Skeletal muscle tissue (tissue), 4 donors: ENCODE results near the gene WIPF1. TPM values are rescaled to one million over a fixed set of nuclear protein-coding genes. Genes with fewer than 3 reads are reported as not detected.

Experiments used
- H3K27ac ChIP-seq: one replicate; pipeline ENCODE4 v1.7.0; 2013; ENCODE audit warnings: mild to moderate bottlenecking, low read depth, low read length, inconsistent platforms
- H3K27me3 ChIP-seq, 3 donors: one replicate each; pipeline ENCODE4 v1.7.0; 2013; ENCODE audit warnings: low read length in 3 of 3; ENCODE audit not compliant: control insufficient read depth in 3 of 3, insufficient read depth in 3 of 3
- H3K36me3 ChIP-seq, 3 donors: one replicate each; pipeline ENCODE4 v1.7.0; 2013; ENCODE audit warnings: low read length in 3 of 3; ENCODE audit not compliant: control insufficient read depth in 3 of 3, insufficient read depth in 3 of 3
- H3K4me1 ChIP-seq, 3 donors: one replicate each; pipeline ENCODE4 v1.7.0; 2013; ENCODE audit warnings: low read length in 3 of 3, mild to moderate bottlenecking in 3 of 3; ENCODE audit not compliant: control insufficient read depth in 3 of 3, insufficient read depth in 3 of 3
- H3K4me3 ChIP-seq, 3 donors: one replicate each; pipeline ENCODE4 v1.7.0; 2013; ENCODE audit warnings: low read length in 3 of 3
- H3K9ac ChIP-seq, 3 donors: one replicate each; pipeline ENCODE4 v1.7.0; 2013; ENCODE audit warnings: low read length in 3 of 3, mild to moderate bottlenecking in 3 of 3, moderate library complexity in 2 of 3, low read depth in 1 of 3
- H3K9me3 ChIP-seq, 3 donors: one replicate each; pipeline ENCODE4 v1.7.0; 2013; ENCODE audit warnings: low read length in 3 of 3; ENCODE audit not compliant: control insufficient read depth in 3 of 3
- total RNA-seq: library from RNA; depleted of rRNA; stranded (reverse); fragments of >200 nt; gene quantifications from one replicate; pipeline ENCODE4 v1.2.3, GENCODE V29; 2014
- donor health status: Osteomylitis.

Gene WIPF1
- total RNA-seq, 1 donor from 2014 or later: 16.2 TPM

DNA sequence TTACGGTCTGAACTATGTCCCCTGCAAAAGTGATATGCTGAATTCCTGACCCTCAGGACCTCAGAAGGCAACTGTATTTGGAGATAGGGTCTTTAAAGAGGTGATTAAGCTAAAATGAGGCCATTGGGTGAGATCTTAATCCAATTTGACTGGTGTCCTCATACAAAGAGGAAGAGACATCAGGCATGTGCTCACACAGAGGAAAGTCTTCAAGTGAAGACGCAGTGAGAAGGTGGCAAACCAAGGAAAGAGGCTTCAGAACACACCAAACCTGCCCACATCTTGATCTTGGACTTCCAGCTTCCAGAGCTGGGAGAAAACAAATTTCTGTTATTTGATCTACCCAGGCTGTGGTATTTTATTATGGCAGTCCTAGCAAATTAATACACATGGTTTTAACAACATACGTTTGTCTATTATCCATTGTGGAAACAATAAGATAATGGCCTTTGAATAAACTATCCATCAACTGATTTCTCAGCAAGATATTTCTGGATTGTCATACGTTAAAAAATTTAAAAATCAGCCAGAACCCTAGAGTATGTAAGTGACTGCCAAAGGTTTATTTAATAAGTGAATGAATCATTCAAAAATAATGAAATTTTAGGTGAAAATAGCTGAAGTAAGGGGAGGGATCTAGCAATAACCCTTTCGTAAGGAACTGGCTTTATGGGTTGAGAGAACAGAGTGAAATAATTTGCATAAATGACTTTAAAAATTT lies 6.5 kb downstream of the WIPF1 start:
- Histone ChIP-seq H3K9ac (no peak overlapping the region), H3K4me1 (peaks cover 5 to 32% (median 9%) of the 10 kb centered on the region in 3 donors), H3K36me3 (peaks cover 0 to 2% (median 0%) of the 10 kb centered on the region in 3 donors), H3K4me3 (no peak overlapping the region), H3K27ac (peak overlapping the region; percentile 26), H3K27me3 (no peaks in the 10 kb centered on the region), H3K9me3 (no peaks in the 10 kb centered on the region)

DNA sequence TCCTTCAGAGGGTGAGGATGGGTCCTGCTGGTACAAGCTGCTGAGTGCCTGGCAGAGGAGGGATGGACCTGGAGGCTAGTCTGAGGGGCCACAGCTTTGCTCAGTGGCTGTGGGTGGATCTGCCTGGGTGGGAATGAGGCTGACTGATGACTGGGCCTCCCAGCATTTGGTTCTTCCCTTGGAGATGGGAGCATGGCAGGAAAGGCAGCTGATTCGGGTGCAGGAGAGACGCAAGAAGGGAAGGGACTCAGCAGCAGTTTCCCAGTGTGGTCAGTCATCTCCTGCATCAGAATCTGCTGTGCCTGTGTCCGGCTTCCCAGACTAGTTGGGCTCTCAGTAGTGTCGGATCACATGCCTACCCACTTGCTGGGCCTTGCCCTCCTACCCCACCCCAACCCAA lies 7.3 kb downstream of the WIPF1 start:
- H3K27me3 ChIP-seq: no peaks in the 10 kb centered on the region
- no peaks in the 10 kb centered on the region for H3K9me3 ChIP-seq
- H3K9ac ChIP-seq: no peak overlapping the region
- H3K27ac ChIP-seq: peak overlapping the region; percentile 21
- H3K36me3 ChIP-seq: peaks cover 0 to 2% (median 0%) of the 10 kb centered on the region in 3 donors
- peaks cover 5 to 29% (median 9%) of the 10 kb centered on the region in 3 donors for H3K4me1 ChIP-seq
- no peak overlapping the region for H3K4me3 ChIP-seq

DNA sequence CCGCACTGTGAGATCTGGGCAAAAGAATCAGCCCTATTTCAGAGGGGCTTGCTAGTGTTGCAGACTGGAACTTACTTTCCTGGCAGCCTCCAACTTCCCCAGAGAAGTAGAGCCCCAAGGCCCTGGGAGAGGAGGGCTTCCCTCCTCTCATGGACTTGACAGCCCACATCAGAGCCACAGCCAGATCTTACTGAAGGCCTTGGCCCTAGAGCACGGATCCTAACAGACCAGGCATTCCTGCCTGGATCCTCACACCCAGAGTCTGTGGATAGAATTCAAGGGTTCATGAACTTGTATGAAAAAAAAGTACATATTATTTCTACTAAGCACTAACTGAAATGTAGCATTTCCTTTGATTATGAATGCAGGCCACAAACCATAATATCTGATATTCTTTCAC lies 8.3 kb downstream of the WIPF1 start:
- H3K9ac ChIP-seq: peak overlapping the region in 1 of 3 donors; percentile 26
- H3K9me3 ChIP-seq: no peaks in the 10 kb centered on the region
- peaks cover 0 to 4% (median 0%) of the 10 kb centered on the region in 3 donors for H3K36me3 ChIP-seq
- no peak overlapping the region for H3K27ac ChIP-seq
- no peaks in the 10 kb centered on the region for H3K27me3 ChIP-seq
- peak overlapping the region in 1 of 3 donors; percentile 23 for H3K4me3 ChIP-seq
- peaks cover 5 to 29% (median 9%) of the 10 kb centered on the region in 3 donors for H3K4me1 ChIP-seq

DNA sequence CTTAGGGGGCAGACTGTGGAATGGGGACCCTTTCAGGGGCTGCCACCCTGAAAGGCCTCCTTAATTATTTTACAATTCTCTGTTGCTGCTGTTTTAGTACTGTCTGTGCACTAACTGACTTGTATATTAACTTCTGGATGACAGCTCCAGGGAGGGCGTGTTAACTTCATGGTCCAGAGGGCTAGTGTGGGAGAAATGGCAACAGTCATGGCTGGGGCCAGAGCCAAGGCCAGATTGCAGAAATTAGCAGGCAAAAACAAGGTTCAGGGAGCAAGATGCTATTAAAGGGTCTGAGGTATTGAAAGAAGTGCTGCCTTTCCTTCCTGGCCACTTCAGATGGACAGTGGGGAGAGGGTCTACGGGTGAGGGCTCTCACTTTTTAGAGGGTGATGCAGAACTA lies 9.1 kb downstream of the WIPF1 start:
- Histone ChIP-seq H3K4me1 (peaks cover 5 to 29% (median 5%) of the 10 kb centered on the region in 3 donors), H3K4me3 (no peak overlapping the region), H3K36me3 (peaks cover 0 to 9% (median 0%) of the 10 kb centered on the region in 3 donors), H3K9me3 (no peaks in the 10 kb centered on the region), H3K27ac (no peak overlapping the region), H3K9ac (no peak overlapping the region), H3K27me3 (no peaks in the 10 kb centered on the region)

DNA sequence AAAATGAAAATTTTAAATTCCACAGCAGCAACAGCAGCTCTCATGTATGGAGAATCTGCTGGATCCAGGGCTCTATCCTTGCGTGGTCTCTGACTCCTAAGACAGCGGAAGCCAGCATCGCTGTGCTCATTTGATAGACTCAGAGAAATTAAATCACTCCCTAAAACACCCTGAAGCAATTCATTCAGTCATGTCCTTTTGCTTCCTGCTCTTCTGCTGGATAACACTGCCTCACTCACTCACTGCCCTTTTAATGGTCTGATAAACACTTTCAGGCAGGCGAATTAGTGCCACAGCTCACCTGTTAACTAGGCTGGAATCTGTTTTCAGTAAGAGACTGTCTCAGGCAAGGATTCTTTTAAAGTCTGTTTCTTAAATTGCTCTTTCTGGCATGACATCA lies 10.0 kb downstream of the WIPF1 start:
- peaks cover 5 to 29% (median 5%) of the 10 kb centered on the region in 3 donors for H3K4me1 ChIP-seq
- no peak overlapping the region for H3K4me3 ChIP-seq
- peaks cover 0 to 13% (median 0%) of the 10 kb centered on the region in 3 donors for H3K36me3 ChIP-seq
- no peaks in the 10 kb centered on the region for H3K9me3 ChIP-seq
- no peak overlapping the region for H3K9ac ChIP-seq
- no peak overlapping the region for H3K27ac ChIP-seq
- no peaks in the 10 kb centered on the region for H3K27me3 ChIP-seq

DNA sequence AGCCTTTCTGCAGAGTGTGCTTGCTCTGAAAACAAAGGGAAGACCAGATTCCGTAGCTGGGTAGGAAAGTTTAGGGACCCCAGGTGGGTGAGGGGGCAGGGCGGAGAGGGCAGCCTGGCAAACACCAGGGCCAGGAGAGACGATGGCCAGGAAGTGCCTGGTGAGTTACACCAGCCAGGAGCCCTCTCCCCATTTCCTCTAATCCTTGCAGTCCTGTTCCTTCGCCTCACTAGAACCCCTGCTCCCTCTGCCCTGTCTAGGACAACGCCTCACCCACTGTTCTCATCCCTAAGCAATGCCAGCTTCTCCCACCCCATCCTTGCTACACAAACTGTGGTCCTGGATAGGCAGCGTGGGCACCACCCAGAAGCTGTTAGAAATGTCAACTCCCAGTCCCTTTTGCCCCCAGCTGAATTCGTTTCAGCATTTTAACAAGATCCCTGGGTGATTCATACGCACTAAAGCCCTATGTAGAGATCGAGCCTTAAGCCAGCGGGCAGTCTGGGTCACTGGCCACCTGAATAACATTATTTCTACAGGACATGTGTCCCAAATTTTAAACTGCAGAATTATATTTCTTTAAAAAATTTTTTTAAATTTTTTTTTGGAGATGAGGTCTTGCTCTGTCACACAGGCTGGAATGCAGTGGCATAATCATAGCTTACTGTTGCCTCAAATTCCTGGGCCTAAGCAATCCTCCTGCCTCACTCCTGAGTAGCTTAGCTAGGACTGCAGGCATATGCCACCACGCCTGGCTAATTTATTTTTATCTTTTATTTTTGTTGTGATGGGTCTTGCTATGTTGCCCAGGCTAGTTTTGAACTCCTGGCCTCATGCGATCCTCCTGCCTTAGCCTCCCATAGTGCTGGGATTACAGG lies 10.9 kb downstream of the WIPF1 start:
- peaks cover 5 to 29% (median 5%) of the 10 kb centered on the region in 3 donors for H3K4me1 ChIP-seq
- H3K36me3 ChIP-seq: peaks cover 0 to 15% (median 0%) of the 10 kb centered on the region in 3 donors
- H3K27me3 ChIP-seq: no peaks in the 10 kb centered on the region
- H3K9me3 ChIP-seq: no peaks in the 10 kb centered on the region
- H3K4me3 ChIP-seq: no peak overlapping the region
- no peak overlapping the region for H3K9ac ChIP-seq
- H3K27ac ChIP-seq: no peak overlapping the region

DNA sequence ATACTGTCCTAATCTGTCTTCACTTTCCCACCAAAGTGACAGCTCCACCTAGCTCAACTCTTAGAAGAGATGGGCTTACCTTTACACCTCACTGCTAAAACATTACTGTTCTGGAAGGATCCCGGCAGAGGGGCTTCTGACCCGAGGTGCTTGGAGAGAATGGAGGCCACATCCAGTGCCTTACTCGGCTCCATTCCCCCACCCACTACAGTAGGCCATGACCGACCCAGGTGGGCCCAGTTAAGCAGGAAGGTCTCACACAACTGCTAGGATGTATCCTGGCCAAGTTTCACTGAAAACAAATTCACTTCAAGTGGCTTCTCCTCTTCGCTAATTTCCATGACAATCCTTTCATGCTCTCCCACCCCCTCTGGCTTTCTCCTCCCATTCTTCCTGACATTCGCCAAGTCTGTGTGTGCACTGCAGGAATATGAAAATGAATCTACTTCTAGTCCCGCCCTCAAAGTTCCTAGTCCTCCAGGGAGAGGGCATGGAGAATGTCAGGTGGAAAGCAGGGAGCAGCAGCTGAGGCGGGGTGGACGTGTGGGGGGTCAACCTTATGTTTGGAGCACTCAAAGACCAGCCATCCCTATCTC lies 11.8 kb downstream of the WIPF1 start:
- peaks cover 0 to 16% (median 0%) of the 10 kb centered on the region in 3 donors for H3K36me3 ChIP-seq

DNA sequence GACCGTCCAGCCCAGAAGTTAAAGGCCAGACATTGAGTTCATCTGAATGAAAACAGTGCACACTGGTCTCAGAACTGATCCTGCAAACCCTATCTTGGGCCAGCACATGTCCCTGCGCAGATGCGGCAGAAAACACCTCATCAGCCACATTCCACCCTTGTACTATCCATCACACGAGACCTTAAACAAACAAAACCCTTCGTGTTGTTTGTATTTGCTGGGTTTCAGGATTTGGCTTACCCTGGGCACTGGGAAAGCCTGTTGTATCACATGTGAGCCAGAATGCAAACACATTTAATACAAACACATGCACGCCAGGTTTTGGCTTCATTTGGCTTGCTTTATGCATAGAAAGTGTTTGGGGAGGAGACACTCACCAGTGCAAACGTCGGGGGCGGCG lies 12.5 kb downstream of the WIPF1 start:
- Histone ChIP-seq H3K27ac (no peak overlapping the region), H3K36me3 (peaks cover 0 to 17% (median 0%) of the 10 kb centered on the region in 3 donors), H3K4me1 (peaks cover 2 to 23% (median 5%) of the 10 kb centered on the region in 3 donors)

More for the DNA sequence above, 11.8 kb downstream of the WIPF1 start:
- no peak overlapping the region for H3K4me3 ChIP-seq
- no peak overlapping the region for H3K27ac ChIP-seq
- H3K9ac ChIP-seq: no peak overlapping the region
- peaks cover 2 to 29% (median 5%) of the 10 kb centered on the region in 3 donors for H3K4me1 ChIP-seq
- H3K27me3 ChIP-seq: no peaks in the 10 kb centered on the region
- no peaks in the 10 kb centered on the region for H3K9me3 ChIP-seq

DNA sequence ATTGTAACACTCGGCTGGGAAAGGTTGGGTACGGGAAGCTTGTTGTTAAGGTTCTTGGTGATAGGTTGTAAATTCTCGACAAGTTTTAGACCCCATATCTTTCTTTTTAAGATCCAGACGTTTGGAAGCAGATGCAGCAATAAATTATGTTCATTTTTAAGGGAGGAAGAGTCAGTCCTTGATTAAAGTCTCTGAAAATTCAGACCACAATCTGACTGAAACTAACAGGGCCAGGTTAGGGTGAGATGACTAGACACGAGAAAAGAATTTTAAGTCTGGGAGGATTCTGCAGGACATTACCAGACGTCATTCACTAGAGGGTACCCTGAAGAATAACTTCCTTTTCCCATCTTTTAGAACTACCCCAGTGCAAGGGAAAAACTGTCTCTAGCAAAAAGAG lies 16.1 kb downstream of the WIPF1 start:
- Histone ChIP-seq H3K9ac (no peak overlapping the region), H3K36me3 (peaks cover 0 to 16% (median 0%) of the 10 kb centered on the region in 3 donors), H3K4me3 (no peak overlapping the region), H3K4me1 (peaks cover 0 to 5% (median 0%) of the 10 kb centered on the region in 3 donors), H3K9me3 (no peaks in the 10 kb centered on the region), H3K27me3 (no peaks in the 10 kb centered on the region), H3K27ac (no peak overlapping the region)

More for the DNA sequence above, 12.5 kb downstream of the WIPF1 start:
- H3K4me3 ChIP-seq: no peak overlapping the region
- no peaks in the 10 kb centered on the region for H3K9me3 ChIP-seq
- no peaks in the 10 kb centered on the region for H3K27me3 ChIP-seq
- H3K9ac ChIP-seq: no peak overlapping the region
